ENCODE measurements around the gene PASD1. TPM values are rescaled to one million over a fixed set of nuclear protein-coding genes. Genes with fewer than 3 reads are reported as not detected.
"Not testable (repeated sequence)": the region's sequence is repeated elsewhere in the genome, so short reads cannot be mapped to it uniquely, and the experiment has no call there.

The PASD1 gene
- total RNA-seq, 1 experiment from 2014 or later: not detected

- no peak for DNase-seq (ENCODE audit: low spot score)
These were observed 61.2 kb downstream of the PASD1 start for GRCh38 chrX:151624677-151625076.

GRCh38 chrX:151631822-151632221 lies 68.3 kb downstream of the PASD1 start:
- no peak for DNase-seq (ENCODE audit: low spot score)

GRCh38 chrX:151633157-151633556 lies 69.7 kb downstream of the PASD1 start:
- no peak for DNase-seq (ENCODE audit: low spot score)

- DNase-seq (ENCODE audit: low spot score): no peak
These were observed 71.5 kb downstream of the PASD1 start for GRCh38 chrX:151634937-151635336.

- no peak for DNase-seq (ENCODE audit: low spot score)
These were observed 78.1 kb downstream of the PASD1 start for GRCh38 chrX:151641564-151641963.

GRCh38 chrX:151675121-151675746 lies 111.8 kb downstream of the PASD1 start:
- no peak for DNase-seq (ENCODE audit: low spot score)

- DNase-seq (ENCODE audit: low spot score): no peak
These were observed 112.7 kb downstream of the PASD1 start for GRCh38 chrX:151676196-151676595.

GRCh38 chrX:151679798-151680402 lies 116.4 kb downstream of the PASD1 start:
- no peak for DNase-seq (ENCODE audit: low spot score)

- DNase-seq (ENCODE audit: low spot score): peak; percentile 42
These were observed 117.3 kb downstream of the PASD1 start for GRCh38 chrX:151680805-151681204.

GRCh38 chrX:151687635-151688034 lies 124.2 kb downstream of the PASD1 start:
- DNase-seq (ENCODE audit: low spot score): no peak

- no peak for DNase-seq (ENCODE audit: low spot score)
These were observed 125.2 kb downstream of the PASD1 start for GRCh38 chrX:151688695-151689094.

GRCh38 chrX:151692825-151693224 lies 129.3 kb downstream of the PASD1 start:
- no peak for DNase-seq (ENCODE audit: low spot score)

- DNase-seq (ENCODE audit: low spot score): no peak
These were observed 130.6 kb downstream of the PASD1 start for GRCh38 chrX:151694121-151694520.

- DNase-seq (ENCODE audit: low spot score): no peak
These were observed 131.4 kb downstream of the PASD1 start, which contains the start of gene PRRG3 for GRCh38 chrX:151694661-151695582. Gene PRRG3 (plus strand): TSS chrX:151695458. CDS start chrX:151698815, 3,357 bp downstream.

- no peak for DNase-seq (ENCODE audit: low spot score)
These were observed 132.3 kb downstream of the PASD1 start for GRCh38 chrX:151695583-151696340.

- not testable (repeated sequence) for DNase-seq (ENCODE audit: low spot score)
These were observed 133.6 kb downstream of the PASD1 start for GRCh38 chrX:151697082-151697481.

- DNase-seq (ENCODE audit: low spot score): peak; percentile 40
These were observed 134.0 kb downstream of the PASD1 start for GRCh38 chrX:151697522-151697921.

GRCh38 chrX:151698485-151698884 lies 135.0 kb downstream of the PASD1 start:
- DNase-seq (ENCODE audit: low spot score): no peak

- no peak for DNase-seq (ENCODE audit: low spot score)
These were observed 136.3 kb downstream of the PASD1 start for GRCh38 chrX:151699746-151700145.

- no peak for DNase-seq (ENCODE audit: low spot score)
These were observed 137.1 kb downstream of the PASD1 start for GRCh38 chrX:151700581-151700980.

- no peak for DNase-seq (ENCODE audit: low spot score)
These were observed 137.6 kb downstream of the PASD1 start for GRCh38 chrX:151701071-151701470.

GRCh38 chrX:151701531-151701930 lies 138.1 kb downstream of the PASD1 start:
- no peak for DNase-seq (ENCODE audit: low spot score)
